Hematopoietic multipotent progenitor cell treated with erythropoietin and hydrocortisone succinate and interleukin-3 and kit ligand, for 6 days (in vitro differentiated cells): ENCODE measurements around the gene C12orf50.
"Not testable (repeated sequence)": the region's sequence is repeated elsewhere in the genome, so short reads cannot be mapped to it uniquely, and the experiment has no call there.

Experiments
- DNase-seq: peaks from one replicate; pipeline ENCODE4 v3.0.0-alpha.2; 2015

Gene C12orf50

GRCh38 chr12:88029093-88029665, at the start of gene C12orf50:
Gene C12orf50 (minus strand): TSS chr12:88029401. CDS start chr12:88026962, 2,439 bp downstream.
- no peak for DNase-seq

- no peak for DNase-seq
These were observed 38.1 kb upstream of the C12orf50 start for GRCh38 chr12:88067301-88067700.

- no peak for DNase-seq
These were observed 34.2 kb upstream of the C12orf50 start for GRCh38 chr12:88063375-88063774.

- peak; percentile 46 for DNase-seq
These were observed 33.3 kb upstream of the C12orf50 start for GRCh38 chr12:88062474-88062873.

- DNase-seq, result no peak
These were observed 29.5 kb upstream of the C12orf50 start for GRCh38 chr12:88058719-88059077.

- no peak for DNase-seq
These were observed 29.0 kb upstream of the C12orf50 start for GRCh38 chr12:88057994-88058718.

GRCh38 chr12:88056571-88056970, 27.4 kb upstream of the C12orf50 start:
- DNase-seq, result no peak

- peak; percentile 71 for DNase-seq
These were observed 23.5 kb upstream of the C12orf50 start for GRCh38 chr12:88052686-88053085.

- no peak for DNase-seq
These were observed 14.8 kb upstream of the C12orf50 start for GRCh38 chr12:88044035-88044434.

GRCh38 chr12:88037770-88038169, 8.6 kb upstream of the C12orf50 start:
- no peak for DNase-seq

- peak; percentile 74 for DNase-seq
These were observed 7.3 kb upstream of the C12orf50 start for GRCh38 chr12:88036353-88036965.

GRCh38 chr12:88035907-88036289, 6.7 kb upstream of the C12orf50 start:
- peak; percentile 23 for DNase-seq

- peak; percentile 95 for DNase-seq
These were observed 6.2 kb upstream of the C12orf50 start for GRCh38 chr12:88035271-88035906.

GRCh38 chr12:88031161-88031560, 2.0 kb upstream of the C12orf50 start:
- DNase-seq, result not testable (repeated sequence)

- DNase-seq, result no peak
These were observed 3.0 kb downstream of the C12orf50 start for GRCh38 chr12:88026196-88026595.

GRCh38 chr12:88017964-88018363, 11.2 kb downstream of the C12orf50 start:
- no peak for DNase-seq

- DNase-seq, result peak; percentile 9
These were observed 13.4 kb downstream of the C12orf50 start for GRCh38 chr12:88015825-88016224.

- no peak for DNase-seq
These were observed 17.4 kb downstream of the C12orf50 start for GRCh38 chr12:88011755-88012154.

GRCh38 chr12:88006351-88006750, 22.9 kb downstream of the C12orf50 start:
- no peak for DNase-seq

- no peak for DNase-seq
These were observed 27.9 kb downstream of the C12orf50 start for GRCh38 chr12:88001327-88001726.

GRCh38 chr12:87995581-87996178, 33.5 kb downstream of the C12orf50 start:
- DNase-seq, result peak; percentile 70

- no peak for DNase-seq
These were observed 37.7 kb downstream of the C12orf50 start for GRCh38 chr12:87991483-87991882.

GRCh38 chr12:87988534-87988933, 40.7 kb downstream of the C12orf50 start:
- no peak for DNase-seq
